Endodermal cell (in vitro differentiated cells): ENCODE results near the gene NEGR1. TPM values are rescaled to one million over a fixed set of nuclear protein-coding genes. Genes with fewer than 3 reads are reported as not detected.

ENCODE experiments used
- DNase-seq: peaks from one replicate; pipeline ENCODE4 v3.0.0-alpha.2; 2017
- H3K27ac ChIP-seq: 2 replicates; pipeline ENCODE4 v1.5.1; 2013; ENCODE audit warnings: mild to moderate bottlenecking, low read depth, low read length, moderate library complexity
- H3K27me3 ChIP-seq: 2 replicates; pipeline ENCODE4 v1.6.1; 2013; ENCODE audit warnings: mild to moderate bottlenecking, low read length, moderate library complexity; ENCODE audit not compliant: insufficient read depth, control insufficient read depth, poor library complexity, severe bottlenecking
- H3K36me3 ChIP-seq: 2 replicates; pipeline ENCODE4 v1.7.0; 2013; ENCODE audit warnings: mild to moderate bottlenecking, low read length, moderate library complexity; ENCODE audit not compliant: control insufficient read depth, insufficient read depth
- H3K4me1 ChIP-seq: one replicate; pipeline ENCODE4 v1.7.0; 2013; ENCODE audit warnings: low read length; ENCODE audit not compliant: control insufficient read depth, insufficient read depth
- H3K4me3 ChIP-seq: 2 replicates; pipeline ENCODE4 v1.5.1; 2013; ENCODE audit warnings: mild to moderate bottlenecking, low read length, moderate library complexity
- H3K9ac ChIP-seq: 2 replicates; pipeline ENCODE4 v1.6.1; 2013; ENCODE audit warnings: mild to moderate bottlenecking, low read length, moderate library complexity; ENCODE audit not compliant: poor library complexity, severe bottlenecking; ENCODE audit errors: extremely low read depth
- H3K9me3 ChIP-seq: 2 replicates; pipeline ENCODE4 v1.6.1; 2013; ENCODE audit warnings: mild to moderate bottlenecking, low read length, moderate library complexity; ENCODE audit not compliant: control insufficient read depth
- H3K27ac Mint-ChIP-seq: 2 replicates; pipeline ENCODE4 v1.8.0; 2020; ENCODE audit warnings: mixed read lengths
- H3K27me3 Mint-ChIP-seq: 2 replicates; pipeline ENCODE4 v1.8.0; 2021; ENCODE audit warnings: mild to moderate bottlenecking, mixed read lengths; ENCODE audit not compliant: insufficient read depth
- H3K36me3 Mint-ChIP-seq: 2 replicates; pipeline ENCODE4 v1.8.0; 2020; ENCODE audit warnings: low read depth, mixed read lengths
- H3K4me1 Mint-ChIP-seq: 2 replicates; pipeline ENCODE4 v1.8.0; 2020; ENCODE audit warnings: mixed read lengths
- H3K4me3 Mint-ChIP-seq: 2 replicates; pipeline ENCODE4 v1.8.0; 2020; ENCODE audit warnings: mild to moderate bottlenecking, moderate library complexity, mixed read lengths
- H3K9me3 Mint-ChIP-seq: 2 replicates; pipeline ENCODE4 v1.8.0; 2020; ENCODE audit warnings: mild to moderate bottlenecking, mixed read lengths
- CTCF ChIP-seq: fragments of 200-600 bp; sonication (generic); conservative IDR thresholded peaks from 2 replicates; pipeline ENCODE4 v1.5.0; 2021; ENCODE audit warnings: antibody characterized with exemption, mild to moderate bottlenecking
- WGBS, 2 experiments: methylation state at CpG; one replicate each; pipeline versions ENCODE4 v1.1.5 to v1.1.7; 2013; ENCODE audit warnings: missing lambda C conversion rate in 2 of 2, mixed read lengths in 1 of 2; ENCODE audit not compliant: insufficient coverage in 1 of 2, insufficient read length in 1 of 2; 5-methylcytosine and 5-hydroxymethylcytosine counted together
- total RNA-seq, 2 donors: library from RNA; stranded (reverse); fragmentation: NEBNext Ultra II Directional in 1 of 2; extraction: Animal tissue kit (Norgen Biotek cat#: 25700) in 1 of 2; gene quantifications; 2 replicates in 1 of 2; 3 replicates in 1 of 2; pipeline ENCODE4 v1.2.1, GENCODE V29; 2021

NEGR1 gene
- total RNA-seq, 2 donors from 2014 or later = 1.5 to 2.1 TPM

GRCh38 chr1:72281637-72282270 lies 585 bp downstream of the NEGR1 start:
- WGBS, 2 experiments = 26 to 60% methylated on average over 4 to 10 of the region's 10 CpGs
- no peaks in the 10 kb centered on the region for H3K9me3 Mint-ChIP-seq
- no peak for DNase-seq
- H3K36me3 Mint-ChIP-seq = no peaks in the 10 kb centered on the region
- no peak overlapping the region for H3K4me3 Mint-ChIP-seq
- peak overlapping the region; percentile 74 for H3K4me3 ChIP-seq
- H3K9me3 ChIP-seq = no peaks in the 10 kb centered on the region
- H3K27me3 ChIP-seq = peaks cover 48% of the 10 kb centered on the region
- TF ChIP-seq CTCF = no peak
- peaks cover 45% of the 10 kb centered on the region for H3K27me3 Mint-ChIP-seq
- H3K27ac ChIP-seq = no peak overlapping the region
- peaks cover 6% of the 10 kb centered on the region for H3K4me1 Mint-ChIP-seq
- no peak overlapping the region for H3K9ac ChIP-seq
- no peak overlapping the region for H3K27ac Mint-ChIP-seq
- no peaks in the 10 kb centered on the region for H3K4me1 ChIP-seq
- H3K36me3 ChIP-seq = no peaks in the 10 kb centered on the region

GRCh38 chr1:72281144-72281543 lies 1.2 kb downstream of the NEGR1 start:
- TF ChIP-seq CTCF = no peak
- no peak overlapping the region for H3K9ac ChIP-seq
- no peaks in the 10 kb centered on the region for H3K9me3 ChIP-seq
- no peak overlapping the region for H3K27ac Mint-ChIP-seq
- no peak overlapping the region for H3K27ac ChIP-seq
- peaks cover 6% of the 10 kb centered on the region for H3K4me1 Mint-ChIP-seq
- 57 to 64% methylated on average over 2 of the region's 2 CpGs for WGBS, 2 experiments
- H3K9me3 Mint-ChIP-seq = no peaks in the 10 kb centered on the region
- H3K4me3 Mint-ChIP-seq = no peak overlapping the region
- H3K27me3 Mint-ChIP-seq = peaks cover 41% of the 10 kb centered on the region
- H3K4me3 ChIP-seq = no peak overlapping the region
- no peaks in the 10 kb centered on the region for H3K36me3 Mint-ChIP-seq
- no peaks in the 10 kb centered on the region for H3K36me3 ChIP-seq
- peaks cover 48% of the 10 kb centered on the region for H3K27me3 ChIP-seq
- no peaks in the 10 kb centered on the region for H3K4me1 ChIP-seq
- no peak for DNase-seq

GRCh38 chr1:72280711-72281110 lies 1.6 kb downstream of the NEGR1 start:
- H3K36me3 Mint-ChIP-seq = no peaks in the 10 kb centered on the region
- WGBS, 2 experiments = 100% methylated on average over 1 of the region's 1 CpG; no CpG with 5 or more reads in 1 of the 2 experiments
- no peak for DNase-seq
- H3K9me3 Mint-ChIP-seq = no peaks in the 10 kb centered on the region
- H3K4me3 Mint-ChIP-seq = no peak overlapping the region
- no peak for TF ChIP-seq CTCF
- Histone ChIP-seq H3K4me1 (no peaks in the 10 kb centered on the region), H3K9me3 (no peaks in the 10 kb centered on the region), H3K36me3 (no peaks in the 10 kb centered on the region), H3K27me3 (peaks cover 45% of the 10 kb centered on the region), H3K9ac (no peak overlapping the region), H3K27ac (no peak overlapping the region), H3K4me3 (no peak overlapping the region)
- peaks cover 6% of the 10 kb centered on the region for H3K4me1 Mint-ChIP-seq
- no peak overlapping the region for H3K27ac Mint-ChIP-seq
- H3K27me3 Mint-ChIP-seq = peaks cover 39% of the 10 kb centered on the region
